GM23338 (cell line): ENCODE results near the gene MAN2A2.

Source experiments
- EZH2phosphoT487 ChIP-seq: fragments of 200-600 bp; sonication (generic); IDR thresholded peaks from one replicate; pipeline ENCODE4 v1.8.1; 2018; ENCODE audit warnings: antibody characterized with exemption; ENCODE audit not compliant: unreplicated experiment
- POLR2AphosphoS5 ChIP-seq: IDR thresholded peaks from 2 replicates; pipeline ENCODE4 v1.6.1; 2016; ENCODE audit warnings: antibody characterized with exemption, low read depth
- TF ChIP-seq, protein P1 (sequence below), 2 experiments: fragments of 200-600 bp in 1 of 2; sonication (generic) in 1 of 2; conservative IDR thresholded peaks; 2 replicates each; pipeline versions ENCODE4 v1.5.1 to v1.6.1; 2016 to 2017; ENCODE audit warnings: antibody characterized with exemption in 2 of 2, low read depth in 2 of 2, mild to moderate bottlenecking in 2 of 2, moderate library complexity in 1 of 2

DNA sequence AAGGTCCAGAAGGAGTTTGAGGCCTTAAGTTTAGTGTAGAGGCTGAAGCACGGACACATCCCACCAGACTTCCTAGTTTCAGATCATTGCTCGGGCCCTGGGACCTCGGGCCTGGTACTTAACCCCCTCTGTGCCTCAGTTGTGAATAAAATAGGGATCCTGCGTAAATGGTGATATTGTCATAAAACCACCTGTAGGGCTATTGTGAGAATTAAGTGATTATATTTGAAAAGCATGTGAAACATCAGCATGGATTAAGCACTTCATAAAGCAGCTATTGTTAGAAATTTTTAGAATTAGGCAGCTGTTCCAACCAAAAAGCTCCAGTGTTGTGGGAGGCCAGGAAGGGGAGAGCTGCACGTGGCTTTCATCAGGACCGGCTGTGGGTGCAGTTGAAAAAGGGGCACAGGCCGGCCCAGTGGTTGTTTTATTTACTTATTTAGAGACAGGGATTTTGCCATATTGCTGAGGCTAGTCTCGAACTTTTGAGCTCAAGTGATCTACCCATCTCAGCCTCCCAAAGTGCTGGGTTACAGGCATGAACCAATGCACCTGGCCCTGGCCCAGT lies 56.0 kb downstream of the MAN2A2 start:
- TF ChIP-seq EZH2phosphoT487 (no peak), POLR2AphosphoS5 (no peak)
- TF ChIP-seq, protein P1, sequence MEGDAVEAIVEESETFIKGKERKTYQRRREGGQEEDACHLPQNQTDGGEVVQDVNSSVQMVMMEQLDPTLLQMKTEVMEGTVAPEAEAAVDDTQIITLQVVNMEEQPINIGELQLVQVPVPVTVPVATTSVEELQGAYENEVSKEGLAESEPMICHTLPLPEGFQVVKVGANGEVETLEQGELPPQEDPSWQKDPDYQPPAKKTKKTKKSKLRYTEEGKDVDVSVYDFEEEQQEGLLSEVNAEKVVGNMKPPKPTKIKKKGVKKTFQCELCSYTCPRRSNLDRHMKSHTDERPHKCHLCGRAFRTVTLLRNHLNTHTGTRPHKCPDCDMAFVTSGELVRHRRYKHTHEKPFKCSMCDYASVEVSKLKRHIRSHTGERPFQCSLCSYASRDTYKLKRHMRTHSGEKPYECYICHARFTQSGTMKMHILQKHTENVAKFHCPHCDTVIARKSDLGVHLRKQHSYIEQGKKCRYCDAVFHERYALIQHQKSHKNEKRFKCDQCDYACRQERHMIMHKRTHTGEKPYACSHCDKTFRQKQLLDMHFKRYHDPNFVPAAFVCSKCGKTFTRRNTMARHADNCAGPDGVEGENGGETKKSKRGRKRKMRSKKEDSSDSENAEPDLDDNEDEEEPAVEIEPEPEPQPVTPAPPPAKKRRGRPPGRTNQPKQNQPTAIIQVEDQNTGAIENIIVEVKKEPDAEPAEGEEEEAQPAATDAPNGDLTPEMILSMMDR (conservative IDR thresholded peaks at IDR 0.05; ENCODE audit: low read depth in 2 of 2) = no peak
